IMR-90 (cell line): ENCODE results near the gene EPB41L4A. TPM values are rescaled to one million over a fixed set of nuclear protein-coding genes. Genes with fewer than 3 reads are reported as not detected.
A peak's percentile ranks its signal among the peaks of the same experiment; 100 is the strongest.

Experiments used
- ATAC-seq: fragments of 200-7000 bp; cut with Tn5 transposase; 2 replicates; pipeline ENCODE4 v1.9.1; 2020; ENCODE audit warnings: low read depth, mild to moderate bottlenecking, moderate library complexity
- BruUV-seq: library from RNA; stranded (reverse); fragments of 400-500 nt; replicated peaks from 2 replicates; lab custom pipeline; 2021; lab: Mats Ljungman, UMichigan
- CTCF ChIA-PET: fragments of 300-600 bp; formaldehyde crosslinking; extraction: SDS; loops from one replicate; lab custom pipeline; 2021; ENCODE audit warnings: antibody characterized with exemption; lab: Yijun Ruan, JAX
- POLR2A ChIA-PET: fragments of 300-600 bp; sonication (Branson Sonifier 250); formaldehyde crosslinking; loops from one replicate; lab custom pipeline; 2022; ENCODE audit warnings: antibody characterized with exemption; ENCODE audit not compliant: unreplicated experiment; lab: Charles Lee
- DNase-seq: peaks from one replicate; pipeline ENCODE4 v3.0.0; 2013
- H2AFZ ChIP-seq: replicated peaks from 2 replicates; pipeline ENCODE3; 2013; ENCODE audit warnings: low read length, mild to moderate bottlenecking; ENCODE audit not compliant: poor library complexity
- H2AK5ac ChIP-seq: 2 replicates; pipeline ENCODE4 v1.6.1; 2013; ENCODE audit warnings: low read depth, low read length, inconsistent platforms
- H2AK9ac ChIP-seq: replicated peaks from 2 replicates; pipeline ENCODE3; 2013; ENCODE audit warnings: mild to moderate bottlenecking, low read depth, low read length, moderate library complexity; ENCODE audit not compliant: poor library complexity
- H2BK120ac ChIP-seq: 2 replicates; pipeline ENCODE4 v1.6.1; 2013; ENCODE audit warnings: low read depth, low read length, inconsistent platforms
- H2BK15ac ChIP-seq: 3 replicates; pipeline ENCODE4 v1.6.1; 2013; ENCODE audit warnings: low read depth, low read length, inconsistent platforms
- H2BK20ac ChIP-seq: 2 replicates; pipeline ENCODE4 v1.6.1; 2013; ENCODE audit warnings: low read depth, mild to moderate bottlenecking, inconsistent platforms, low read length, moderate library complexity
- H2BK5ac ChIP-seq: 2 replicates; pipeline ENCODE4 v1.6.1; 2013; ENCODE audit warnings: mild to moderate bottlenecking, low read depth, low read length, inconsistent platforms; ENCODE audit not compliant: poor library complexity, severe bottlenecking
- H3K14ac ChIP-seq: replicated peaks from 2 replicates; pipeline ENCODE4 v1.6.1; 2013; ENCODE audit warnings: low read depth, low read length, inconsistent platforms
- H3K18ac ChIP-seq: 2 replicates; pipeline ENCODE4 v1.6.1; 2013; ENCODE audit warnings: low read depth, low read length, control low read depth
- H3K23ac ChIP-seq: 2 replicates; pipeline ENCODE4 v1.6.1; 2013; ENCODE audit warnings: low read depth, low read length, inconsistent platforms
- H3K27ac ChIP-seq: 2 replicates; pipeline ENCODE4 v1.5.1; 2013; ENCODE audit warnings: mild to moderate bottlenecking, control low read depth, low read length; ENCODE audit not compliant: insufficient read depth
- H3K27me3 ChIP-seq: 2 replicates; pipeline ENCODE4 v1.6.1; 2013; ENCODE audit warnings: low read length; ENCODE audit not compliant: control insufficient read depth, insufficient read depth
- H3K36me3 ChIP-seq: 2 replicates; pipeline ENCODE4 v1.6.1; 2013; ENCODE audit warnings: low read length, mixed read lengths; ENCODE audit not compliant: control insufficient read depth, insufficient read depth
- H3K4ac ChIP-seq: 2 replicates; pipeline ENCODE4 v1.6.1; 2013; ENCODE audit warnings: low read depth, low read length, inconsistent platforms
- H3K4me1 ChIP-seq: 2 replicates; pipeline ENCODE4 v1.6.1; 2013; ENCODE audit warnings: low read length, mixed read lengths; ENCODE audit not compliant: control insufficient read depth, insufficient read depth
- H3K4me2 ChIP-seq: 2 replicates; pipeline ENCODE4 v1.6.1; 2013; ENCODE audit warnings: low read depth, mild to moderate bottlenecking, control low read depth, low read length, moderate library complexity
- H3K4me3 ChIP-seq: 2 replicates; pipeline ENCODE4 v1.5.1; 2013; ENCODE audit warnings: low read depth, mild to moderate bottlenecking, control low read depth, low read length, moderate library complexity; ENCODE audit not compliant: insufficient read depth
- H3K56ac ChIP-seq: 2 replicates; pipeline ENCODE4 v1.6.1; 2013; ENCODE audit warnings: low read length, inconsistent platforms; ENCODE audit not compliant: insufficient read depth; ENCODE audit errors: extremely low read depth
- H3K79me1 ChIP-seq, 2 experiments: 2 replicates each; pipeline ENCODE4 v1.6.1; 2013; ENCODE audit warnings: low read length in 2 of 2, inconsistent platforms in 1 of 2, low read depth in 1 of 2
- H3K9ac ChIP-seq: 2 replicates; pipeline ENCODE4 v1.6.1; 2013; ENCODE audit warnings: low read depth, low read length, control low read depth
- H3K9me1 ChIP-seq: 2 replicates; pipeline ENCODE4 v1.6.1; 2013; ENCODE audit warnings: low read length, inconsistent platforms; ENCODE audit not compliant: insufficient read depth
- H3K9me3 ChIP-seq: 2 replicates; pipeline ENCODE4 v1.6.1; 2013; ENCODE audit warnings: low read length; ENCODE audit not compliant: control insufficient read depth, insufficient read depth
- H4K20me1 ChIP-seq: 2 replicates; pipeline ENCODE4 v1.6.1; 2013; ENCODE audit warnings: low read length, inconsistent platforms; ENCODE audit not compliant: insufficient read depth
- H4K5ac ChIP-seq: 2 replicates; pipeline ENCODE4 v1.6.1; 2013; ENCODE audit warnings: mild to moderate bottlenecking, low read depth, low read length, control low read depth
- H4K8ac ChIP-seq, 2 experiments: 2 replicates each; pipeline ENCODE4 v1.6.1; 2013; ENCODE audit warnings: low read depth in 2 of 2, low read length in 2 of 2, control low read depth in 1 of 2, inconsistent platforms in 1 of 2
- H4K91ac ChIP-seq: 2 replicates; pipeline ENCODE4 v1.6.1; 2013; ENCODE audit warnings: low read depth, low read length, inconsistent platforms; ENCODE audit not compliant: insufficient read depth
- CHD1 ChIP-seq: IDR thresholded peaks from 2 replicates; pipeline ENCODE4 v1.6.1; 2012; ENCODE audit warnings: low read depth, low read length, improper control_type of control experiment
- CTCF ChIP-seq: conservative IDR thresholded peaks from 2 replicates; pipeline ENCODE4 v1.5.1; 2012; ENCODE audit warnings: mild to moderate bottlenecking, low read depth, low read length, improper control_type of control experiment
- ELK1 ChIP-seq: fragments of 150-350 bp; IDR thresholded peaks from 2 replicates; pipeline ENCODE4 v1.6.1; 2016; ENCODE audit warnings: low read depth, mild to moderate bottlenecking, low read length, moderate library complexity, borderline replicate concordance
- MAZ ChIP-seq: IDR thresholded peaks from 2 replicates; pipeline ENCODE4 v1.6.1; 2012; ENCODE audit warnings: low read depth, mild to moderate bottlenecking, low read length, improper control_type of control experiment, moderate library complexity, borderline replicate concordance
- MXI1 ChIP-seq: IDR thresholded peaks from 2 replicates; pipeline ENCODE4 v1.6.1; 2012; ENCODE audit warnings: low read depth, mild to moderate bottlenecking, low read length, moderate library complexity, borderline replicate concordance
- NFE2L2 ChIP-seq: fragments of 150-350 bp; IDR thresholded peaks from 2 replicates; pipeline ENCODE4 v1.6.1; 2016; ENCODE audit warnings: low read depth, mild to moderate bottlenecking, low read length
- RAD21 ChIP-seq: IDR thresholded peaks from 2 replicates; pipeline ENCODE4 v1.6.1; 2012; ENCODE audit warnings: low read length, improper control_type of control experiment
- RCOR1 ChIP-seq: IDR thresholded peaks from 2 replicates; pipeline ENCODE4 v1.6.1; 2012; ENCODE audit warnings: mild to moderate bottlenecking, low read length, improper control_type of control experiment; ENCODE audit not compliant: insufficient replicate concordance
- SMC3 ChIP-seq: fragments of 150-350 bp; IDR thresholded peaks from 2 replicates; pipeline ENCODE4 v1.6.1; 2016; ENCODE audit warnings: low read depth, mild to moderate bottlenecking, antibody characterized with exemption, low read length, moderate library complexity
- WGBS, 2 experiments: methylation state at CpG; one replicate each; pipeline versions ENCODE4 v1.1.5 to v1.1.7; 2013; ENCODE audit warnings: missing lambda C conversion rate in 2 of 2; ENCODE audit not compliant: insufficient read length in 1 of 2; ENCODE audit errors: extremely low coverage in 2 of 2; 5-methylcytosine and 5-hydroxymethylcytosine counted together
- dilution Hi-C: fragments of 300-500 bp; cut with HindIII; formaldehyde crosslinking; loops from one replicate; pipeline ENCODE4 v1.14.3; 2018; ENCODE audit warnings: low sequenced_read_pairs; ENCODE audit not compliant: unreplicated experiment
- in situ Hi-C: fragments of 300-500 bp; cut with MboI; formaldehyde crosslinking; loops from 3 replicates; pipeline ENCODE4 v1.14.3; 2019; ENCODE audit warnings: low sequenced_read_pairs, inconsistent platforms, mixed read lengths
- intact Hi-C: fragments of 100-400 bp; cut with micrococcal nuclease; formaldehyde crosslinking; loops from 2 replicates; pipeline ENCODE4 v1.10.0; 2022
- polyA plus RNA-seq, 3 experiments: library from polyadenylated mRNA; depleted of rRNA; stranded (reverse); fragments of >200 nt; gene quantifications; 2 replicates each; pipeline ENCODE4 v1.2.3, GENCODE V29; 2012; ENCODE audit warnings: low replicate concordance in 1 of 3
- total RNA-seq: library from RNA; depleted of rRNA; stranded (reverse); fragments of >200 nt; gene quantifications from 2 replicates; pipeline ENCODE4 v1.2.3, GENCODE V29; 2012

The EPB41L4A gene
- total and polyA plus RNA-seq, 2 of the 4 experiments (the other 2 are of a cell fraction), result under 0.01 to 0.02 TPM

GRCh38 chr5:112146323-112147226 lies 272.5 kb downstream of the EPB41L4A start (continued):
- TF ChIP-seq MAZ (no peak; the same call in 1 of the 2 replicates), CHD1 (no peak), RCOR1 (no peak)

- Histone ChIP-seq H2AK9ac (no peak overlapping the region), H3K9me1 (peaks cover 3% of the 10 kb centered on the region; the same call in 1 of the 2 replicates), H4K91ac (peak overlapping the region; percentile 33; the same call in 1 of the 2 replicates), H2BK5ac (no peak overlapping the region), H3K4me3 (no peak overlapping the region), H3K18ac (no peak overlapping the region), H3K23ac (no peak overlapping the region), H3K79me1 (no peaks in the 10 kb centered on the region), H3K4me2 (no peak overlapping the region), H3K27ac (no peak overlapping the region), H3K56ac (no peak overlapping the region), H3K9me3 (no peaks in the 10 kb centered on the region), H2AFZ (no peak overlapping the region), H4K8ac (no peak overlapping the region), H2BK20ac (no peak overlapping the region; the same call in 1 of the 2 replicates), H3K4me1 (peaks cover 3% of the 10 kb centered on the region; the same call in 1 of the 2 replicates), H2BK15ac (no peak overlapping the region), H3K14ac (no peak overlapping the region), H3K4ac (peak overlapping the region; percentile 46), H3K27me3 (no peaks in the 10 kb centered on the region), H4K5ac (no peak overlapping the region), H2AK5ac (peak overlapping the region; percentile 15; the same call in 1 of the 2 replicates), H3K36me3 (no peaks in the 10 kb centered on the region), H4K20me1 (no peaks in the 10 kb centered on the region), H2BK120ac (peak overlapping the region; percentile 31), H3K9ac (no peak overlapping the region)
- DNase-seq, result no peak
- ATAC-seq, result no peak
- dilution Hi-C loops (no loop called here), intact Hi-C loops (no loop called here), in situ Hi-C loops (loop anchor here (10.0 kb wide), 3 partner anchors 139 to 989 kb away; no protein-coding TSS in a partner anchor)
- TF ChIP-seq ELK1, result no peak
- no peak for TF ChIP-seq CTCF
- no peak for TF ChIP-seq NFE2L2
- TF ChIP-seq SMC3, result no peak
- TF ChIP-seq MXI1, result no peak
- TF ChIP-seq RAD21, result no peak
- no peak for TF ChIP-seq RCOR1
- CTCF ChIA-PET, result no interaction called here
- POLR2A ChIA-PET, result no interaction called here
- no CpG with 5 or more reads among the region's 1 CpG for WGBS, 2 experiments
- no TSS peak for BruUV-seq
These were observed 275.4 kb downstream of the EPB41L4A start for GRCh38 chr5:112143690-112144089.
